ENCODE measurements around the gene MOCOS. TPM values are rescaled to one million over a fixed set of nuclear protein-coding genes. Genes with fewer than 3 reads are reported as not detected.

The MOCOS gene
- total RNA-seq, 2 donors from 2014 or later = 0.30 TPM; not detected in 1

DNA sequence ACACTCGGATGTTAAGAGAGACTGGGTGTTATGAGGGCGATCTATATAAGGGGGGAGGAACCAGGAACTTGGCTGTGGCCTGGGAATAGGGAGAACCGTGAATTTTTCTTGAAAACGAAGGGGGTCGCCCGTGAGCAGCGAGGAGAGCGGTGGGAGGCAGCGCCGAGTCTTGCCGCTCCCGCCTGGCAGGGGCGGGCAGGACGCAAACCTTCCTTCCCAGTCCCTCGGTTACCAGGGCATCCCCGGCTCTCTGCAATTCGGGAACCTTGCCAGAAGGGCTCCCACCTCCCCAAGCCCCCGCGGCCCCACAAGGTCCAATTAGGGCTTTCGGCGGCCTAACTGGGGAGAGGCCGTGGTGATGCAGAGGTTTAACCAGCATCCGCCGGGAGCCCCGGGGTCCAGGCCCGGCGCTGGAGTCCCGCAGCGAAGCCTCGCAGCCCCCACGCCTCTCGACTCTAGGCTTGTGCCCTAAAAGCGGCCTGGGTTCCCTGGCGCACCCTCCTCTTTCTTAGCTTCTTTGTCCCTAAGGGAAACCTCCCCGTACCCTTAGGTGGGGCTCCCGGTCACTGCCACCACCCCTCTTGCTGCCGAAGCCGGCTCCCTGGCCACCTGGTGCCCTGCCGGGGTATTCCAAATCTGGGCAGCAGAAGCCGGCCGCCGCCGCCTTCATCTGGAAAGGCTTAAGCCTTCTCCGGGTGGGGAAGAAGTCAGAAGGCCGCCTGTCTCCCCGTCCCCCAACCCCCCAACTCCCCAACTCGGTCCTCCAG lies 109.5 kb downstream of the MOCOS start:
- H3K36me3 Mint-ChIP-seq (ENCODE audit: low read depth) = no peaks in the 10 kb centered on the region
- no peaks in the 10 kb centered on the region for H3K9me3 ChIP-seq (ENCODE audit: control insufficient read depth, low read length, poor library complexity, severe bottlenecking)
- ATAC-seq (no peak), DNase-seq (no peak)
- H3K4me1 Mint-ChIP-seq = no peaks in the 10 kb centered on the region
- H3K27ac Mint-ChIP-seq = no peak overlapping the region
- peaks cover 28% of the 10 kb centered on the region for H3K27me3 Mint-ChIP-seq
- no peak overlapping the region for H3K4me3 Mint-ChIP-seq

DNA sequence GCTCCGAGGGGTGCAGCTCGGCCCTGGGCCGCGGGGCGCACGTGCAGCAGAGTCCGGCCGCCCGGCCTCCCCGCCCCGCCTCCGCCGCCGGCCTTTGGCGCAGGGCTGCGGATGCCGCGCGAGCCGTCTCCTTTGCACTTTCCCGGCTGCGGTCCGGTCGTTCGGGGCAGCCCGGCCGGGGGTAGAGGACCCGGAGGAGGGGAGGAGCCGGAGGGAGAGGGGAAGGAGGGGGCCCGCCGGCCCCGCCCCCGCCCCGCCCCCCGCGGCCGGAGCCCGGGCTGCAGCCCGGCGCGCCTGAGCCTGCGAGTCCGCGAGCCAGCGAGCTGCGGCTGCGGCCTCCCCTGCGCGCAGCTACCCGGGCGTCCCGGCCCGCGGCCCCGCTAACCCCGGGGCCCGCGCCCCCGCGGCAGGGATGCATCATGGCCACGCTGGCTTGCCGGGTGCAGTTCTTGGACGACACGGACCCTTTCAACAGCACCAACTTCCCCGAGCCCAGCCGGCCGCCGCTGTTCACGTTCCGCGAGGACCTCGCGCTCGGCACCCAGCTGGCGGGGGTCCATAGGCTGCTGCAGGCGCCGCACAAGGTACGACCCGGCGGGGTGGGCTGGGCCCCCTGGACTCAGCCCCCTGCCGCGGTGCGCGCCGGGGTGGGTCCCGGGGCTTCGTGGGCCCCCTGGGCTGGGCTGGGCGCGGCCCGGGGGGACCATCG lies 110.3 kb downstream of the MOCOS start, which contains the start of gene FHOD3:
TSS of gene FHOD3 (plus strand) at position 297 of the 709 bp plus-strand sequence. CDS start at position 420, 123 bp downstream.
- H3K4me1 Mint-ChIP-seq = no peaks in the 10 kb centered on the region
- DNase-seq = no peak
- H3K27ac Mint-ChIP-seq = no peak within 1 kb of the TSS
- peaks cover 31% of the 10 kb centered on the region for H3K27me3 Mint-ChIP-seq
- H3K9me3 ChIP-seq (ENCODE audit: control insufficient read depth, low read length, poor library complexity, severe bottlenecking) = no peaks in the 10 kb centered on the region
- no peaks in the 10 kb centered on the region for H3K36me3 Mint-ChIP-seq (ENCODE audit: low read depth)
- peak within 1 kb of the TSS; percentile 12 for H3K4me3 Mint-ChIP-seq
- ATAC-seq = no peak

DNA sequence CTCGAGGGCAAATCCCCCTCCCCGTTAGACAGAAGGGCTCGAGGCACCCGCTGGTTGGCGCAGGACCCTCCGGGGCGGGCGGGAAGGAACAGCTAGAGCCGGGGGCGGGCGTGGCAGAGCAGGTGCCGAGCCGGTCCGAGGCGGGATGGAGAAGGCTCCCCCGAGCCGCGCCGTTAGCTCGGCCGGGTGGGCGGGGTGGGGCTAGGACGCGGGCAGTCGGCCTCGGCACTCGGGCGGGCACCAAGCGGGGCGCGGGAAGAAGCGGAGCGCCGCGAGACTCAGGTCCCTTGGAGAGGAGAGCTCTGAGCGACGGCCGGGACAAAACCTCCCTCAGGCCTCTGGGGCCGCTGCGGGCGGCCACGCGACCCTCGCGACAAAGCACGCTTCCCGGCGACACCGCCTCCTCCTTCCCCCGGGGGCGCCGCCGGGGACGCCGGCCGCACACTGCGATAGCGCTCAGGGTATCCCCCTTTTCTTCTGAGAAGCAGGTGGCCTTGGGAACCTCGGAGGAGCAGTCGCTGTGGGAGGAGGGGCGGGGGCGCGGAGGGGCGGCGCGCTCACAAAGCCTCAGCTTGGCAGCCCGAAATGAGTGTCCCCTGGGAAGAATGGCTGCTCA lies 110.9 kb downstream of the MOCOS start:
- Mint-ChIP-seq H3K4me3 (peak overlapping the region; percentile 12), H3K27ac (no peak overlapping the region), H3K27me3 (peaks cover 38% of the 10 kb centered on the region), H3K4me1 (no peaks in the 10 kb centered on the region), H3K36me3 (ENCODE audit: low read depth) (no peaks in the 10 kb centered on the region)
- ATAC-seq (no peak), DNase-seq (no peak)
- H3K9me3 ChIP-seq (ENCODE audit: control insufficient read depth, low read length, poor library complexity, severe bottlenecking) = no peaks in the 10 kb centered on the region

DNA sequence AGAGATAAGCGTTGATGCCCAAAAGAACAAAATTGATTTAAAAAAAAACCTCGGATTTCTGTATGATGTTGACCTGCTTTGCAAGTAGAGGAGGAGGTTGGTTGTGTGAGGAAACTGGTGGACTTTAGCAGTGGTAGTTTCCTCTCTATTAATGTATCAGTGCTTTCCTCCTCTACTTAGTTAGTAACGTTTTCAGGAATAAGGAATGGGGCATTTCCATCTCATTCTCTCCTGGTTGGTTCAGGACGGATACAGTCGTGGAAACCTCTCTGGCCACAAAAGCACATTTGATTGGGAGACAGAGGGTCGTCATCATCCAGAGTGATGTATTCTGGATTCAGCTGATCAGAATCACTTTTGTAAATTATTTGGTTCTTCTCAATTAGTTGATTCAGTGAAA lies 111.7 kb downstream of the MOCOS start:
- no peak for ATAC-seq
- Mint-ChIP-seq H3K27me3 (peaks cover 46% of the 10 kb centered on the region), H3K4me1 (no peaks in the 10 kb centered on the region), H3K4me3 (peak overlapping the region; percentile 43), H3K27ac (no peak overlapping the region), H3K36me3 (ENCODE audit: low read depth) (no peaks in the 10 kb centered on the region)
- no peaks in the 10 kb centered on the region for H3K9me3 ChIP-seq (ENCODE audit: control insufficient read depth, low read length, poor library complexity, severe bottlenecking)
- no peak for DNase-seq

DNA sequence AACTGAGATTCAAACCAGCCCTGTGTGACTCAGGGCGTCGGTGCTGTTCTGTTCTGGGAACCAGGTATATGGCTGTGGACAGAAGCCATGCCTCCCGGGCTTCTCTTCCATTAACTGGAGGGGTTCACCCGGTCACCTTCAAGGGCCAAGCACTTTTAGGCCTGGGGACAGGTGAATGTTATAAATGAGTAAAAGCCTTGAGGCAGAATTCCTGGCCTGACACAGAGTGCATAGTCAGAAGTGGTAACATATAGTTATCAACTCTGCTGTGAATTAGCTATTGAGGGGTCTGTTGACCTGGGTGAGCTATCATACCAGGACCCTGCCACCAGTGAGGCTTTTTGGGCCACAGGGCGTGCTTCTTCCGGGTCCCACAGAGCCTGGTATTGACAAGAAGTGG lies 112.9 kb downstream of the MOCOS start:
- Mint-ChIP-seq H3K36me3 (ENCODE audit: low read depth) (no peaks in the 10 kb centered on the region), H3K4me3 (no peak overlapping the region), H3K4me1 (no peaks in the 10 kb centered on the region), H3K27me3 (peaks cover 57% of the 10 kb centered on the region), H3K27ac (no peak overlapping the region)
- no peaks in the 10 kb centered on the region for H3K9me3 ChIP-seq (ENCODE audit: control insufficient read depth, low read length, poor library complexity, severe bottlenecking)
- DNase-seq (no peak), ATAC-seq (no peak)

DNA sequence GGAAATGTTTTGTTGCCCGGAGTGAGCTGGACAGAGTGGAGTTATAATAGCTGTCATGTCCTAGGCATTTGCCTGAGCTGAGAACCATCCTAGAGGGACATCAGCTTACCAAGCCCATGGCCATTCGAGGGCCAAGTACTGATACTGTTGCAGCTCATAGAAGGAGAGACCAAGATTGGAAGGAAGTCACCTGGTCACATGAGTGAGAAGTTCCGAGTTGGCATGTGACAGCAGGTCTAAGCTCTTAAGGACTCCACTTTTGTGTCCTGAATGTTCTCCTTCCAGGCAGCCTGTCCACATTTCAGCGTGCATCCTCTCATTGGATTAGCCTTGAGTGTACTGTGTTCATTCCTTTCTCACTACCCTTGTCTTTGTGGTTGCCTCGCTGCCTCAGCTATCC lies 114.6 kb downstream of the MOCOS start:
- no peak overlapping the region for H3K27ac Mint-ChIP-seq

DNA sequence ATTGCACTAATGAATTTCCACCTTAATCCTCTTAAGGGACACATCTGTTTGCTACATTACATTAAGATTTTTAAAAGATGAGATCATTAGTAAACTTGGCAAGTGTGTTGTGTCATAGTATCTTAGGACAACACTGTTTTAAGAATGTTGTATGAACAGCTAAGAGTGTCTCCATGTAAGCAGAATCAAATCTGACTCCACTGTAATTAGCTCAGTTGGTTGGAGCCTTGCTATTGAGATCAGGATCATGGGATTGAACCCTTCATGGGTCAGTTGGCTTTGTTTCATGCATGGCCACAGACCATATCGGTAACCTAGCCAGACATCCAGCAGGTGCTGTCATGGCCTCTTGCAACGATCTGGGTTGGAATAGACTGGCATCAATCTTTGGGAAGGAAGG lies 115.4 kb downstream of the MOCOS start:
- no peak for ATAC-seq
- H3K4me1 Mint-ChIP-seq = peaks cover 6% of the 10 kb centered on the region

More for the DNA sequence above, 114.6 kb downstream of the MOCOS start:
- H3K27me3 Mint-ChIP-seq = peaks cover 74% of the 10 kb centered on the region
- no peak overlapping the region for H3K4me3 Mint-ChIP-seq
- no peaks in the 10 kb centered on the region for H3K9me3 ChIP-seq (ENCODE audit: control insufficient read depth, low read length, poor library complexity, severe bottlenecking)
- H3K36me3 Mint-ChIP-seq (ENCODE audit: low read depth) = no peaks in the 10 kb centered on the region
- peaks cover 6% of the 10 kb centered on the region for H3K4me1 Mint-ChIP-seq
- no peak for DNase-seq
- ATAC-seq = no peak

DNA sequence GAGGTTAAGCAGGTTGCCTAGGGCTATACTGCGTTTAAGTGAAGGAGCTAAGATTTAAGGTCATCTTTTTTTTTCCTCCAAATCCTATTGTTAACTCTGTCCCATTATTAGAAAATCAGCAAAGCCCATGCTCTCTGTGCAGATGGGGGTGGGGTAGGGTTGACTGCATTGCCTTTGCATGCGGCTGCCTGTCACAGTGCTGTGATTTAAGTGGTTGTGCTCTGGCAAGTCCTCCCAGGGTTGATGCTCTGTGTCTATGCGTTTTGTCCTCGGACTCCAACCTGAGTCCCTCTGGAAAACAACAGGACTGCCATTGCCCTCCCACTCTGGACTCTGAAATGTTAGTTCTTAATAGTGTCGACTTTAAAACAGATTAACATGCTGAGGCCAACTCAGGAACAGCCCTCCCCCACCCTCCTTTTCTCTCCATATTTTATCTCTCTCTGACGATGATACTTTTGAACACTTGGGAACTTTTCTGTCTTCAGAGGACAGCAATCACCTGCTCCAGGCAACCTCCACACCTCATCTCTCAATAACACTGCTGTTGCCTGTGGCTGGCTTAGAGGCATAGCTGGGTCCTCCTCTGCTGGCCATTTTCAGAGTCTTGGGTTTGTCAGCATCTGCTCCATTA lies 116.0 kb downstream of the MOCOS start:
- Mint-ChIP-seq H3K4me3 (no peak overlapping the region), H3K4me1 (peaks cover 6% of the 10 kb centered on the region), H3K27me3 (peaks cover 84% of the 10 kb centered on the region), H3K27ac (no peak overlapping the region), H3K36me3 (ENCODE audit: low read depth) (no peaks in the 10 kb centered on the region)
- ATAC-seq (no peak), DNase-seq (no peak)
- H3K9me3 ChIP-seq (ENCODE audit: control insufficient read depth, low read length, poor library complexity, severe bottlenecking) = no peaks in the 10 kb centered on the region

More for the DNA sequence above, 115.4 kb downstream of the MOCOS start:
- DNase-seq = no peak
- Mint-ChIP-seq H3K27me3 (peaks cover 81% of the 10 kb centered on the region), H3K27ac (no peak overlapping the region), H3K4me3 (no peak overlapping the region), H3K36me3 (ENCODE audit: low read depth) (no peaks in the 10 kb centered on the region)
- no peaks in the 10 kb centered on the region for H3K9me3 ChIP-seq (ENCODE audit: control insufficient read depth, low read length, poor library complexity, severe bottlenecking)

DNA sequence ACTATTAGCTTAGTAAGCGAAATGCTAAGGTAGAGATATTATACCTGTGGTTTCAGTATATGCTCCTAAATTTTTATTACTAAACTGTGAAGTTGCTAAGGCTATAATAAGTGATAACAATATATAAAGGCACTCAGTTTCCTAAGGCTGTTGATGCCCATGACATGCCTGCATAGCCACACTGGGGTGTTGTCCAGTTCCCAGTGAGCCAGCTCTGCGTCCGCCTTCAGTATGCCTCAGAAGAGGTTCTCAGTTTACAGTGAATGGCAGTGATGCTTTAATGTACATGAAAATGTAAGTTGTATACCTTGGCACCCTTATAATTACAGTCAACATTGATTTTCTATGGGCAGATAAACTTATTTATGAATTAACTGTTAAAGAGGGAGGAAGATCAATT lies 117.4 kb downstream of the MOCOS start:
- DNase-seq (no peak), ATAC-seq (no peak)
- Mint-ChIP-seq H3K4me3 (no peak overlapping the region), H3K27ac (no peak overlapping the region), H3K36me3 (ENCODE audit: low read depth) (no peaks in the 10 kb centered on the region), H3K4me1 (peaks cover 6% of the 10 kb centered on the region), H3K27me3 (peaks cover 86% of the 10 kb centered on the region)
- no peaks in the 10 kb centered on the region for H3K9me3 ChIP-seq (ENCODE audit: control insufficient read depth, low read length, poor library complexity, severe bottlenecking)

DNA sequence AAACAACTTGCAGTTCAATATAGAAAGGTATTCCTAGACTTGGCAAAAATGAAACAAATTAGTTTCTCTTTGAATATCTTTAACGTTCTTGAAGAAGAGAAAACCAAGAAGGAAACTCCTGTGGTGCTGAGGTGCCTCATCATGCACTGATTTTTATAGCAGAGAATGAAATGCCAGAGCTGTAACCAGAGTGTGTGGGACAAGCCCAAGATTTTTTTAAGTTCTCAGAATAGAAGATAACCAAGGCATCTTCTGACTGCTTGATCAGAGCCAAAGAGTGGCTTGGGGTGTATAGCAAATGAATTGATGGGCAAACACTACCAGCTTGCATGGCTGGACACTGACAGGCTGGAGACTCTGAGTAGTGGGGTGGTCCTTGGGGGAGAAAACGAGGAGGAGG lies 118.1 kb downstream of the MOCOS start:
- no peak overlapping the region for H3K4me3 Mint-ChIP-seq
- peaks cover 86% of the 10 kb centered on the region for H3K27me3 Mint-ChIP-seq
- no peaks in the 10 kb centered on the region for H3K36me3 Mint-ChIP-seq (ENCODE audit: low read depth)
- H3K27ac Mint-ChIP-seq = no peak overlapping the region
- ATAC-seq (no peak), DNase-seq (no peak)
- no peaks in the 10 kb centered on the region for H3K9me3 ChIP-seq (ENCODE audit: control insufficient read depth, low read length, poor library complexity, severe bottlenecking)
- peaks cover 6% of the 10 kb centered on the region for H3K4me1 Mint-ChIP-seq

DNA sequence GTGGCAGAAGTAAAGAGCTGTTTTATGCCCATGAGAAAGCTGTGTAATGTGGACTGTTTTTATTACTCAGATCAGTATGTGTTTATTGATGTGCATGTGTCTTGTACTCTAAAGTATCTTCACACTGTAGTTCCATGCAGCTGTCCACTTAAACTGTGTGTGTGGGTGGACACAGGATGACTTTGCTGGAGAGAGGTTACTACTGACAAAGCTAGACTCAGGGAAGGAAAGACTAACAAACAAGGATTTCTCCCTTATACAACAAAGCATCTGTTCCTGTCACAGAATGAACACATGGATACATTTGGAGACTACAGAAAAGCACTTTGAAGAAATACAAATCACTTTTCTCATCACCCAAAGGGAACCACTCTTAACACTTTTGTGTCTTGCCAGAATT lies 120.2 kb downstream of the MOCOS start:
- ATAC-seq = no peak
- H3K9me3 ChIP-seq (ENCODE audit: control insufficient read depth, low read length, poor library complexity, severe bottlenecking) = no peaks in the 10 kb centered on the region
- Mint-ChIP-seq H3K4me1 (peaks cover 8% of the 10 kb centered on the region), H3K36me3 (ENCODE audit: low read depth) (peaks cover 3% of the 10 kb centered on the region), H3K27me3 (peaks cover 95% of the 10 kb centered on the region), H3K27ac (no peak overlapping the region), H3K4me3 (no peak overlapping the region)
- DNase-seq = no peak

DNA sequence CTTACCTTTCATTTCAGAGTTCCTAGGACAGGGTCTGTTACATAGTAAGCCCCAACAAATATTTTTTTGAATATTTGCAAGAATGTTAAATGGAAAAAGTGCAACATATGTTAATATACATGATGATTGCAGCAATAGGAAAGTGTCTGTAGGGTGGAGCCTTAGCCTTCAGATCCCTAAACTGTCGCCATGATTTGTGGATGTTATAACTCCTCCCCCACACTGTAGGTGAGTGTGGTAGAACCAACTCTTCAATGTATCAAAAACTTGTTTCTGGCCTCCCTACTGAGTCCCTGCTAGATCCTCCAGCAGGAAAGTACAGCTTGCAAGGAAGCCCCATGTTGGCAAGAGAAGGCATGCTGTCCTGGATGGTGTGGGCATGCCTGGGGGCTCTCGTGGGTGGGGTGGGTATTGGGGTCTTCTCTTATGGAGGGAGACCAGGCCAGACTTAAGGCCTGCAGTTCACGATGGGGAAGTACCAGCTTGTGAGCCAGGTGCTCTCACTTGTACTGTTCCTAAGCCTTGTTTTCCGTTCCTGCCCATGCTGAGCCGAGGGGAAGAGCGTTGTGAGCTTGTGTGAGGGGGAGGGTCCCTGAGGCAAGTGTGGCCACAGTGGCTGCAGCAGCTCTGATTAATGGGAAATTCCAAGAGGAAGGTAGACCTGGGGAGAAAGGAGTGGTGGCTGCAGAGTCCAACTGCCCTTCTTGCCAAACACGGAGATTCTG lies 121.6 kb downstream of the MOCOS start:
- Mint-ChIP-seq H3K4me1 (peaks cover 8% of the 10 kb centered on the region), H3K27me3 (peaks cover 95% of the 10 kb centered on the region), H3K4me3 (no peak overlapping the region), H3K36me3 (ENCODE audit: low read depth) (peaks cover 3% of the 10 kb centered on the region), H3K27ac (no peak overlapping the region)
- DNase-seq (no peak), ATAC-seq (no peak)
- H3K9me3 ChIP-seq (ENCODE audit: control insufficient read depth, low read length, poor library complexity, severe bottlenecking) = no peaks in the 10 kb centered on the region

Data from T-helper 17 cell (primary cell).